Lower leg skin (tissue), 4 donors: ENCODE results near the gene LILRA6. TPM values are rescaled to one million over a fixed set of nuclear protein-coding genes. Genes with fewer than 3 reads are reported as not detected.
"Not testable (repeated sequence)": the region's sequence is repeated elsewhere in the genome, so short reads cannot be mapped to it uniquely, and the experiment has no call there.

ENCODE experiments used
- DNase-seq, 2 donors: peaks; one replicate each; pipeline ENCODE4 v3.0.0-alpha.2; 2019; ENCODE audit warnings: low spot score in 2 of 2
- H3K4me3 ChIP-seq: fragments of 200-600 bp; sonication (generic); 2 replicates; pipeline ENCODE4 v1.5.1; 2017; ENCODE audit warnings: mild to moderate bottlenecking, low read depth; ENCODE audit not compliant: poor library complexity, severe bottlenecking
- POLR2A ChIP-seq, 2 donors: fragments of 450-650 bp; IDR thresholded peaks; one replicate each; pipeline ENCODE4 v1.6.1; 2016 to 2017; ENCODE audit warnings: antibody characterized with exemption in 2 of 2, mild to moderate bottlenecking in 1 of 2, moderate library complexity in 1 of 2
- WGBS, 2 donors: methylation state at CpG; one replicate each; pipeline ENCODE4 v1.1.5; 2018; 5-methylcytosine and 5-hydroxymethylcytosine counted together
- intact Hi-C: fragments of 100-400 bp; cut with DNase I; formaldehyde crosslinking; loops from one replicate; pipeline ENCODE4 v1.15.0; 2023; ENCODE audit warnings: low total_unique reads
- total RNA-seq, 4 donors: library from RNA; depleted of rRNA; stranded (reverse); fragments of >200 nt; gene quantifications; one replicate each; pipeline ENCODE4 v1.1.0, GENCODE V29; 2016
- TF ChIP-seq, protein P1 (sequence below), 3 donors: fragments of 450-650 bp; IDR thresholded peaks; one replicate each; pipeline ENCODE4 v1.5.1; 2016; ENCODE audit warnings: antibody characterized with exemption in 3 of 3, mild to moderate bottlenecking in 3 of 3, moderate library complexity in 2 of 3

Gene LILRA6
- total RNA-seq, 4 donors from 2014 or later: 0.98 to 1.6 (median 1.5) TPM; not detected in 1

DNA sequence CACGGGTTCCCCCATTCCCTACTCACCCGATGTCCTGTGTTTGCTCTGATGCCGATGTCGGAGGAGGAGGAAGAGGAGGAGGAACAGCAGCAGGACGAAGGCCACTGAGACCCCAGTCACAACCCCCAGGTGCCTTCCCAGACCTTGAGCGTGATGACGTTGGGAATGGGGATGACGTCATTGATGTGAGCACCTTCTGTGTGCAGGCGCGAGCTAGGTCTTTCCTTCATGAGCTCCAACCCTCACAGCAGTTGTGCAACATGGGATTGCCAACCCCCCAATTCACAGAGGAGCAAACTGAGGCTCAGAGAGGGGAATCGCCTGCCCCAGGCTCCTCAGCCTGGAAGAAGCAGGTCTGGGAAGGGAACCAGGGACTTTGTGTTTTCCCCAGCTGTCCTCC is 10.3 kb upstream of the LILRA6 start:
- intact Hi-C loops: no loop called here
- no peak for DNase-seq
- WGBS, 2 donors: 83 to 84% methylated on average over 10 to 11 of the region's 11 CpGs
- H3K4me3 ChIP-seq: no peak overlapping the region
- TF ChIP-seq, protein P1, sequence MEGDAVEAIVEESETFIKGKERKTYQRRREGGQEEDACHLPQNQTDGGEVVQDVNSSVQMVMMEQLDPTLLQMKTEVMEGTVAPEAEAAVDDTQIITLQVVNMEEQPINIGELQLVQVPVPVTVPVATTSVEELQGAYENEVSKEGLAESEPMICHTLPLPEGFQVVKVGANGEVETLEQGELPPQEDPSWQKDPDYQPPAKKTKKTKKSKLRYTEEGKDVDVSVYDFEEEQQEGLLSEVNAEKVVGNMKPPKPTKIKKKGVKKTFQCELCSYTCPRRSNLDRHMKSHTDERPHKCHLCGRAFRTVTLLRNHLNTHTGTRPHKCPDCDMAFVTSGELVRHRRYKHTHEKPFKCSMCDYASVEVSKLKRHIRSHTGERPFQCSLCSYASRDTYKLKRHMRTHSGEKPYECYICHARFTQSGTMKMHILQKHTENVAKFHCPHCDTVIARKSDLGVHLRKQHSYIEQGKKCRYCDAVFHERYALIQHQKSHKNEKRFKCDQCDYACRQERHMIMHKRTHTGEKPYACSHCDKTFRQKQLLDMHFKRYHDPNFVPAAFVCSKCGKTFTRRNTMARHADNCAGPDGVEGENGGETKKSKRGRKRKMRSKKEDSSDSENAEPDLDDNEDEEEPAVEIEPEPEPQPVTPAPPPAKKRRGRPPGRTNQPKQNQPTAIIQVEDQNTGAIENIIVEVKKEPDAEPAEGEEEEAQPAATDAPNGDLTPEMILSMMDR (IDR thresholded peaks at IDR 0.05): no peak
- no peak for TF ChIP-seq POLR2A (IDR thresholded peaks at IDR 0.05)

- no peak for DNase-seq
- WGBS, 2 donors: 71 to 82% methylated on average over 9 of the region's 9 CpGs
- H3K4me3 ChIP-seq: no peak overlapping the region
- intact Hi-C loops: no loop called here
- TF ChIP-seq, protein P1 (IDR thresholded peaks at IDR 0.05): no peak
- TF ChIP-seq POLR2A (IDR thresholded peaks at IDR 0.05): no peak
These were observed 9.7 kb upstream of the LILRA6 start for GRCh38 chr19:54252243-54252642.

- H3K4me3 ChIP-seq: no peak overlapping the region
- WGBS, 2 donors: 59 to 76% methylated on average over 8 of the region's 8 CpGs
- TF ChIP-seq, protein P1 (IDR thresholded peaks at IDR 0.05): no peak
- no peak for TF ChIP-seq POLR2A (IDR thresholded peaks at IDR 0.05)
- DNase-seq: peak in 1 of 2 donors; percentile 35
- intact Hi-C loops: no loop called here
These were observed 5.5 kb upstream of the LILRA6 start for GRCh38 chr19:54248016-54248601.

GRCh38 chr19:54247106-54247930 is 4.7 kb upstream of the LILRA6 start:
- intact Hi-C loops: no loop called here
- TF ChIP-seq, protein P1 (IDR thresholded peaks at IDR 0.05): no peak
- TF ChIP-seq POLR2A (IDR thresholded peaks at IDR 0.05): no peak
- no peak for DNase-seq
- H3K4me3 ChIP-seq: no peak overlapping the region
- 81 to 83% methylated on average over 20 of the region's 20 CpGs for WGBS, 2 donors

DNA sequence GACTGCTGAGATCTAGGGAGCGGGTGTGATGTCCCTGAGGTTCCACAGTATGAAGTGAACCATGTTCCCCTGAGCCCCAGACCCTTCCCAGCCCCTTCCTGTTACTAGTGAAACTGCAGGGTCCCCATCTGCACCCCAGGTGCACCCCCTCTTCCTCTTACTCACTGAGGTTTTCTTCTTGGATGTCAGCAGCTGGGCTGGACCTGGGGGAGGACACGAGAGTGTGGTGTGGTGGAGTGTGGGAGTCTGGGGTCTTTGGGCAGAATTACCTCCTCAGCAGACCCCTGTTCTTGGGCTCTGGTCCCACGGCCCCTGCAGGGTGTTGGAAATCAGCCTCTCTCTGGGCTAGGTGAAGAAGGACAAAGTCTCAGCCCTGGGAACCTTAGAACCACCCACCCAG is 3.3 kb upstream of the LILRA6 start:
- intact Hi-C loops: no loop called here
- H3K4me3 ChIP-seq: no peak overlapping the region
- no peak for DNase-seq
- 61 to 72% methylated on average over 3 of the region's 3 CpGs for WGBS, 2 donors
- no peak for TF ChIP-seq POLR2A (IDR thresholded peaks at IDR 0.05)
- TF ChIP-seq, protein P1 (IDR thresholded peaks at IDR 0.05): no peak

DNA sequence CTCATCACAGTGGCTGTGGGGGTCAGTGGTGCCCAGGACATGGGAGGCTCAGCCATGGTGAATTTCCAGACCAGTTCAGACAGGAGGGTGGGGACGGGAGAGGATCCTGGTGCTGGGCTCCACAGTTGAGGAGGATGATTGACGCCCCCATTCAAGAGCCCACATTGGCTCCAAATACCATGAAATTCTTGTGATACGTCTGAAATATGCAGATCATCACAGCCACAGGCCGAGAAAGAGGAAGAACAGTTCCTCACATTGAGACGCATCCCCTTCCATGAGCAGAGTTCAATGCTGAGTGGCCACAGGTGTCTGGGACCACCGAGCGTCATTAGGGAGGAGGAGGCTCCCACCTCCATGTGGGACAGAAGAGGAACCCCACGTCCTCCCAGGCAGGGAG is 1.2 kb upstream of the LILRA6 start:
- H3K4me3 ChIP-seq, DNase-seq, intact Hi-C loops: not testable (repeated sequence)
- no CpG with 5 or more reads among the region's 8 CpGs for WGBS, 2 donors

GRCh38 chr19:54242234-54242633 is 356 bp downstream of the LILRA6 start:
- DNase-seq, H3K4me3 ChIP-seq: not testable (repeated sequence)
- 50% methylated on average over 3 of the region's 4 CpGs; no CpG with 5 or more reads in 1 of the 2 donors for WGBS, 2 donors

DNA sequence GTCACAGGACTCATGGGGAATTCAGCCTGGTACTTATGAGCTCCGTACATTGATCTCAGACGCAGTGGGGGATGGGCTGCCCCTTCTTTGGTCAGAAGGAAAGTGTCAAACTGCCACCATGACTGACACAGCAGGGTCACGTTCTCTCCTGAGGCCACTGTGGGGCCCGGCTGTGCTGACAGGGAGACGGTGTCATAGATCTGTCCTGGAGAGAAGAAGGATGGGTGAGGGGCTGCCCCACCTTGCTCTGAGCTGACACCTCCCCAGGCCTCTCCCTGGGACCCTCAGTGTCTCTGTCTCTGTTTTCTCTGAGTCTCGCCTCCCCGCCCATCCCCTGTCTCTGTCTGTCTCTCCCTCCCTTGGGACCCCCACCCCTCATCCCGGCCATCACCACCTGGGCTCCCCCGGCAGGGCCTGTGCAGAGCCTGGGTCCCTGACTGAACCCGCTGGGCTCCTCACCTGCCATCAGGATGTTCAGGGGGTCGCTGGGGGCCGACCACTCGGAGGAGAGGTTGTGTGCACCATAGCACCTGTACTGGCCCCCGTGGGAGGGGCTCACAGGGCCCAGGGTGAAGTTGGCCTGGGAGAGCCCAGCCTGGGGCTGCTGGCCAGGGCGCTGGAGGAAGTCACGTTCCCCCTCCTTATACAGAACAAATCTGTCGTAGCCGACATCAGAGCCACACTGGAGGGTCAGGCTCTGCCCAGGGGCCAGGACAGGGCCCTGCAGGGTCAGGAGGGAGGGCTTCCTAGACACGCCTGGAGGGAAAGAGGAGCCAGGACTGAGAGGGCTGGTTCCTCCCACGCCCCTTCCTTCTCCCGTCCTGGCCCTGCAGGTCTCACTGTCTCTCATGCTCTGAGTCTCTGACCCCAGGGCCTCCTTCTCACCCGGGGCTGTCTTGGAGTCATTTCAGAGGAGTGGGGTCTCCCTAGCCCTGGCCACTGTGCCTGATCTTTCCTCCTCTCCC is 1.9 kb downstream of the LILRA6 start:
- peak in 1 of 2 donors; percentile 66 for DNase-seq
- intact Hi-C loops, H3K4me3 ChIP-seq: not testable (repeated sequence)
- 56 to 68% methylated on average over 10 to 13 of the region's 22 CpGs for WGBS, 2 donors

More at GRCh38 chr19:54242234-54242633, 356 bp downstream of the LILRA6 start:
- intact Hi-C loops: not testable (repeated sequence)
